Fibroblast of lung (primary cell): ENCODE data around the gene ABCB11.

Source experiments
- CTCF ChIP-seq, 2 donors: IDR thresholded peaks in 1 of 2; conservative IDR thresholded peaks in 1 of 2; 1 replicate in 1 of 2; 2 replicates in 1 of 2; pipeline ENCODE4 v1.5.1; 2011 to 2012; ENCODE audit warnings: low read length in 2 of 2, control low read depth in 1 of 2, inconsistent platforms in 1 of 2, low read depth in 1 of 2, mild to moderate bottlenecking in 1 of 2
- EZH2 ChIP-seq: IDR thresholded peaks from 2 replicates; pipeline ENCODE4 v1.5.1; 2012; ENCODE audit warnings: low read length, control low read depth, mild to moderate bottlenecking; ENCODE audit errors: missing control alignments

DNA sequence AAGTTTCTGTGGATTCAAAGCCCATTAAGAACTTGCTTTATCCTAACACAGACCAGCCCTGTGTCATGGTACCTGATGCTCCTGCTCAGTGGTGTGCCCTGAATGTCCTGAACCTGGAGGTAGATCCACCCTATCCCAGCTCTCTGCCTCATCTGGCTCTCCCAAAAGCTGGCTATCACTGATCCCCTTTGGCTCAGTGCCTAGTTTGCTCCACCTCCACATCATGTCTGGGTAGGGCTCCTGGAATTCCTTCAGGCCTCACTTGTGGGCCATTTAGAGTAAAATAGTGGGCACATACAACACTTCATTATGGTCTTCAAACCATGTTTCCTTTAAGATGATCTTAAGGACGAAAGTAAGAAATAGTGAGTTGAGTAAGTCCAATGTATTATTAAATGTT lies 4.8 kb upstream of the ABCB11 start:
- TF ChIP-seq CTCF (conservative IDR thresholded peaks at IDR 0.05 in 1 of 2, IDR thresholded peaks at IDR 0.05 in 1 of 2; ENCODE audit: low read depth in 1 of 2, low read length in 2 of 2) (no peak), EZH2 (no peak)
